HG02852 (cell line): ENCODE data around the gene SPEF2.
"Not testable (repeated sequence)": the region's sequence is repeated elsewhere in the genome, so short reads cannot be mapped to it uniquely, and the experiment has no call there.

Experiments
- ATAC-seq: cut with Tn5 transposase; IDR thresholded peaks from one replicate; pipeline ENCODE4 v1.9.1; 2021; ENCODE audit warnings: mild to moderate bottlenecking, moderate library complexity; ENCODE audit not compliant: unreplicated experiment

The SPEF2 gene

GRCh38 chr5:35657877-35658276 lies 40.2 kb downstream of the SPEF2 start:
- no peak for ATAC-seq

GRCh38 chr5:35659556-35659955 lies 41.9 kb downstream of the SPEF2 start:
- ATAC-seq: no peak

- ATAC-seq: no peak
Measured at GRCh38 chr5:35660451-35660850, 42.8 kb downstream of the SPEF2 start.

GRCh38 chr5:35664584-35664983 lies 46.9 kb downstream of the SPEF2 start:
- no peak for ATAC-seq

- no peak for ATAC-seq
Measured at GRCh38 chr5:35665096-35665495, 47.4 kb downstream of the SPEF2 start.

- no peak for ATAC-seq
Measured at GRCh38 chr5:35668319-35668718, 50.7 kb downstream of the SPEF2 start.

- ATAC-seq: no peak
Measured at GRCh38 chr5:35668794-35669193, 51.1 kb downstream of the SPEF2 start.

GRCh38 chr5:35671541-35672295 lies 54.1 kb downstream of the SPEF2 start:
- no peak for ATAC-seq

- not testable (repeated sequence) for ATAC-seq
Measured at GRCh38 chr5:35672296-35672655, 54.6 kb downstream of the SPEF2 start.

GRCh38 chr5:35672995-35673394 lies 55.3 kb downstream of the SPEF2 start:
- no peak for ATAC-seq

- ATAC-seq: no peak
Measured at GRCh38 chr5:35674049-35674448, 56.4 kb downstream of the SPEF2 start.

- no peak for ATAC-seq
Measured at GRCh38 chr5:35675392-35675791, 57.7 kb downstream of the SPEF2 start.

- no peak for ATAC-seq
Measured at GRCh38 chr5:35677878-35678277, 60.2 kb downstream of the SPEF2 start.

- no peak for ATAC-seq
Measured at GRCh38 chr5:35678661-35679060, 61.0 kb downstream of the SPEF2 start.

GRCh38 chr5:35679357-35679756 lies 61.7 kb downstream of the SPEF2 start:
- no peak for ATAC-seq

GRCh38 chr5:35681911-35682310 lies 64.2 kb downstream of the SPEF2 start:
- ATAC-seq: no peak

GRCh38 chr5:35683466-35683865 lies 65.8 kb downstream of the SPEF2 start:
- ATAC-seq: no peak

- no peak for ATAC-seq
Measured at GRCh38 chr5:35685161-35685560, 67.5 kb downstream of the SPEF2 start.

- ATAC-seq: no peak
Measured at GRCh38 chr5:35687961-35688360, 70.3 kb downstream of the SPEF2 start.

- no peak for ATAC-seq
Measured at GRCh38 chr5:35694481-35694880, 76.8 kb downstream of the SPEF2 start.

GRCh38 chr5:35698047-35698808 lies 80.6 kb downstream of the SPEF2 start:
- ATAC-seq: no peak

- no peak for ATAC-seq
Measured at GRCh38 chr5:35707659-35708058, 90.0 kb downstream of the SPEF2 start.
